Astrocyte (in vitro differentiated cells and primary cell): ENCODE measurements around the gene NAAA. TPM values are rescaled to one million over a fixed set of nuclear protein-coding genes. Genes with fewer than 3 reads are reported as not detected.

Experiments
- DNase-seq: peaks from one replicate; pipeline ENCODE4 v3.0.0-alpha.2; 2010; ENCODE audit warnings: low read depth
- FAIRE-seq: peaks from 2 replicates; lab custom pipeline; 2011; peaks lifted over from hg19 to GRCh38; lab: Jason Lieb, UNC
- H2AFZ ChIP-seq: 2 replicates; pipeline ENCODE4 v1.6.0; 2012; ENCODE audit warnings: low read depth, low read length, inconsistent platforms
- H3K27ac ChIP-seq: 2 replicates; pipeline ENCODE4 v1.5.1; 2011; ENCODE audit warnings: low read depth, low read length, inconsistent platforms
- H3K27me3 ChIP-seq: 2 replicates; pipeline ENCODE4 v1.6.0; 2011; ENCODE audit warnings: low read length, inconsistent platforms; ENCODE audit not compliant: insufficient read depth
- H3K36me3 ChIP-seq: 2 replicates; pipeline ENCODE4 v1.5.1; 2011; ENCODE audit warnings: low read length, inconsistent platforms; ENCODE audit not compliant: insufficient read depth
- H3K4me1 ChIP-seq: 2 replicates; pipeline ENCODE4 v1.5.1; 2011; ENCODE audit warnings: low read length, inconsistent platforms; ENCODE audit not compliant: insufficient read depth
- H3K4me2 ChIP-seq: 2 replicates; pipeline ENCODE4 v1.6.0; 2012; ENCODE audit warnings: low read length, inconsistent platforms
- H3K4me3 ChIP-seq: 2 replicates; pipeline ENCODE4 v1.5.1; 2011; ENCODE audit warnings: low read depth, mild to moderate bottlenecking, low read length, inconsistent platforms; ENCODE audit not compliant: insufficient read depth
- H3K79me2 ChIP-seq: 2 replicates; pipeline ENCODE4 v1.6.0; 2012; ENCODE audit warnings: mild to moderate bottlenecking, low read length, inconsistent platforms; ENCODE audit not compliant: insufficient read depth
- H3K9ac ChIP-seq: 2 replicates; pipeline ENCODE4 v1.6.0; 2012; ENCODE audit warnings: mild to moderate bottlenecking, low read length, inconsistent platforms
- H3K9me3 ChIP-seq: 2 replicates; pipeline ENCODE4 v1.5.1; 2012; ENCODE audit warnings: low read depth, mild to moderate bottlenecking, low read length, inconsistent platforms; ENCODE audit not compliant: insufficient read depth
- H4K20me1 ChIP-seq: 2 replicates; pipeline ENCODE4 v1.6.0; 2012; ENCODE audit warnings: low read length, inconsistent platforms; ENCODE audit not compliant: insufficient read depth
- H3K27ac Mint-ChIP-seq: one replicate; pipeline ENCODE4 v1.8.0; 2021; ENCODE audit warnings: mild to moderate bottlenecking, mixed read lengths; ENCODE audit not compliant: unreplicated experiment
- H3K27me3 Mint-ChIP-seq: one replicate; pipeline ENCODE4 v1.8.0; 2021; ENCODE audit warnings: low read depth, mixed read lengths; ENCODE audit not compliant: unreplicated experiment
- H3K36me3 Mint-ChIP-seq: one replicate; pipeline ENCODE4 v1.8.0; 2021; ENCODE audit warnings: low read depth, mixed read lengths; ENCODE audit not compliant: unreplicated experiment
- H3K4me1 Mint-ChIP-seq: one replicate; pipeline ENCODE4 v1.8.0; 2021; ENCODE audit warnings: low read depth, mixed read lengths; ENCODE audit not compliant: unreplicated experiment
- H3K4me3 Mint-ChIP-seq: one replicate; pipeline ENCODE4 v1.8.0; 2021; ENCODE audit warnings: mild to moderate bottlenecking, moderate library complexity, mixed read lengths; ENCODE audit not compliant: unreplicated experiment
- H3K9me3 Mint-ChIP-seq: one replicate; pipeline ENCODE4 v1.8.0; 2021; ENCODE audit warnings: mild to moderate bottlenecking, mixed read lengths; ENCODE audit not compliant: unreplicated experiment
- CTCF ChIP-seq: IDR thresholded peaks from 2 replicates; pipeline ENCODE4 v1.5.1; 2011; ENCODE audit warnings: low read depth, mild to moderate bottlenecking, inconsistent platforms, low read length, moderate library complexity; ENCODE audit not compliant: insufficient read depth
- EZH2 ChIP-seq: IDR thresholded peaks from 2 replicates; pipeline ENCODE4 v1.6.1; 2012; ENCODE audit warnings: mild to moderate bottlenecking, low read length, inconsistent platforms; ENCODE audit not compliant: insufficient read depth
- total RNA-seq: library from RNA; stranded (reverse); gene quantifications from 2 replicates; pipeline ENCODE4 v1.2.1, GENCODE V29; 2021

NAAA gene
- total RNA-seq, 1 donor from 2014 or later, result 13.5 TPM

GRCh38 chr4:75953509-75953908, 12.7 kb upstream of the NAAA start:
- Histone ChIP-seq H3K27me3 (no peaks in the 10 kb centered on the region), H2AFZ (no peak overlapping the region), H4K20me1 (no peaks in the 10 kb centered on the region), H3K27ac (no peak overlapping the region), H3K9ac (no peak overlapping the region), H3K4me3 (no peak overlapping the region), H3K79me2 (no peaks in the 10 kb centered on the region), H3K4me1 (no peaks in the 10 kb centered on the region), H3K9me3 (no peaks in the 10 kb centered on the region), H3K4me2 (no peak overlapping the region), H3K36me3 (peaks cover 62% of the 10 kb centered on the region)
- Mint-ChIP-seq H3K4me1 (peaks cover 2% of the 10 kb centered on the region), H3K27ac (no peak overlapping the region), H3K9me3 (no peaks in the 10 kb centered on the region), H3K4me3 (no peak overlapping the region), H3K27me3 (no peaks in the 10 kb centered on the region), H3K36me3 (peaks cover 31% of the 10 kb centered on the region)
- TF ChIP-seq EZH2, result no peak
- TF ChIP-seq CTCF, result no peak
- no peak for FAIRE-seq
- no peak for DNase-seq

GRCh38 chr4:75950213-75950815, 9.5 kb upstream of the NAAA start:
- H3K36me3 Mint-ChIP-seq, result peaks cover 12% of the 10 kb centered on the region

More at GRCh38 chr4:75950213-75950815, 9.5 kb upstream of the NAAA start:
- Histone ChIP-seq H3K9me3 (no peaks in the 10 kb centered on the region), H3K79me2 (no peaks in the 10 kb centered on the region), H3K36me3 (peaks cover 48% of the 10 kb centered on the region), H3K4me1 (no peaks in the 10 kb centered on the region), H3K27me3 (no peaks in the 10 kb centered on the region), H3K4me3 (no peak overlapping the region), H3K9ac (no peak overlapping the region), H4K20me1 (no peaks in the 10 kb centered on the region), H3K4me2 (no peak overlapping the region), H2AFZ (no peak overlapping the region), H3K27ac (no peak overlapping the region)
- DNase-seq (no peak), FAIRE-seq (no peak)
- Mint-ChIP-seq H3K4me1 (no peaks in the 10 kb centered on the region), H3K9me3 (no peaks in the 10 kb centered on the region), H3K27me3 (no peaks in the 10 kb centered on the region), H3K4me3 (no peak overlapping the region), H3K27ac (no peak overlapping the region)
- TF ChIP-seq CTCF (no peak), EZH2 (no peak)
